Neural cell (in vitro differentiated cells): ENCODE data around the gene SREBF1.

Experiments
- SMC3 ChIP-seq: fragments of 450-650 bp; conservative IDR thresholded peaks from 2 replicates; pipeline ENCODE4 v1.6.1; 2014; ENCODE audit warnings: antibody characterized with exemption, mild to moderate bottlenecking, moderate library complexity; ENCODE audit not compliant: poor library complexity
- TAF1 ChIP-seq: IDR thresholded peaks from 2 replicates; pipeline ENCODE4 v1.6.1; 2012; ENCODE audit warnings: low read depth
- TF ChIP-seq, protein P1 (sequence below): fragments of 450-650 bp; IDR thresholded peaks from 2 replicates; pipeline ENCODE4 v1.5.1; 2014; ENCODE audit warnings: antibody characterized with exemption, mild to moderate bottlenecking, moderate library complexity; ENCODE audit not compliant: poor library complexity, severe bottlenecking

DNA sequence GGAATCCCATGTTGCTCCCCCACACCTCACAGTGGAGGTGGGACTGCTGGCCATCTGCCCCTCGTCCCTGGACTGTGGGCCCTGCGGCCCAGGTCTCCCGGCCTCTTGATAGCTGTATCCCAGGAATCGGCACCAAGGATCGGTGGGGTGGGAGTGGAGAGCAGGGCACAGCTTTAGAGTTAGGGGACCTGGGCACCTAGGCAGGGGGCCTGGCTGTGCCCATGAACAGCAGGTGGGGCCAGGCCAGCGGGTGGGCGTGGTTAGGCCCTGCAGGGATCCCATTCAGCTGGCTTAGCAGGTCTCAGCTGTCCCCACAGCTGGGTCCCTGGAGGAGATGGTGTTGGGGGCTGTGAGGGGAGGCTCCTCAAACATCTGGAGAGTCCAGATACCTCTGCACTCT is 49.2 kb downstream of the SREBF1 start:
- TF ChIP-seq, protein P1, sequence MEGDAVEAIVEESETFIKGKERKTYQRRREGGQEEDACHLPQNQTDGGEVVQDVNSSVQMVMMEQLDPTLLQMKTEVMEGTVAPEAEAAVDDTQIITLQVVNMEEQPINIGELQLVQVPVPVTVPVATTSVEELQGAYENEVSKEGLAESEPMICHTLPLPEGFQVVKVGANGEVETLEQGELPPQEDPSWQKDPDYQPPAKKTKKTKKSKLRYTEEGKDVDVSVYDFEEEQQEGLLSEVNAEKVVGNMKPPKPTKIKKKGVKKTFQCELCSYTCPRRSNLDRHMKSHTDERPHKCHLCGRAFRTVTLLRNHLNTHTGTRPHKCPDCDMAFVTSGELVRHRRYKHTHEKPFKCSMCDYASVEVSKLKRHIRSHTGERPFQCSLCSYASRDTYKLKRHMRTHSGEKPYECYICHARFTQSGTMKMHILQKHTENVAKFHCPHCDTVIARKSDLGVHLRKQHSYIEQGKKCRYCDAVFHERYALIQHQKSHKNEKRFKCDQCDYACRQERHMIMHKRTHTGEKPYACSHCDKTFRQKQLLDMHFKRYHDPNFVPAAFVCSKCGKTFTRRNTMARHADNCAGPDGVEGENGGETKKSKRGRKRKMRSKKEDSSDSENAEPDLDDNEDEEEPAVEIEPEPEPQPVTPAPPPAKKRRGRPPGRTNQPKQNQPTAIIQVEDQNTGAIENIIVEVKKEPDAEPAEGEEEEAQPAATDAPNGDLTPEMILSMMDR: no peak
- no peak for TF ChIP-seq TAF1
- TF ChIP-seq SMC3: no peak
